H1 (cell line): ENCODE results near the gene EML1.

Experiments used
- CHD1 ChIP-seq: IDR thresholded peaks from 2 replicates; pipeline ENCODE4 v1.6.1; 2012; ENCODE audit warnings: low read depth, low read length, improper control_type of control experiment
- CTBP2 ChIP-seq: IDR thresholded peaks from 2 replicates; pipeline ENCODE4 v1.7.0; 2011; ENCODE audit warnings: borderline replicate concordance, mild to moderate bottlenecking, moderate library complexity, mixed read lengths, low read length; ENCODE audit not compliant: insufficient read depth, insufficient read length
- CTCF ChIP-seq, 3 experiments: IDR thresholded peaks; 1 replicate in 2 of 3; 2 replicates in 1 of 3; pipeline versions ENCODE4 v1.5.1 to v1.6.1; 2011; ENCODE audit warnings: low read length in 3 of 3, mild to moderate bottlenecking in 3 of 3, inconsistent platforms in 2 of 3, low read depth in 1 of 3, moderate library complexity in 1 of 3; ENCODE audit not compliant: insufficient read depth in 1 of 3; ENCODE audit errors: control extremely low read depth in 1 of 3
- KDM1A ChIP-seq: fragments of 200-600, 300-600 bp; sonication (generic); IDR thresholded peaks from 2 replicates; pipeline ENCODE4 v1.7.1; 2016; ENCODE audit warnings: mild to moderate bottlenecking, low read length, borderline replicate concordance
- MAFK ChIP-seq: IDR thresholded peaks from 2 replicates; pipeline ENCODE4 v1.6.1; 2012; ENCODE audit warnings: low read depth, mild to moderate bottlenecking, improper control_type of control experiment, low read length
- MAX ChIP-seq: IDR thresholded peaks from 2 replicates; pipeline ENCODE4 v1.6.1; 2012; ENCODE audit warnings: inconsistent platforms
- POLR2AphosphoS5 ChIP-seq: IDR thresholded peaks from 2 replicates; pipeline ENCODE4 v1.6.1; 2011; ENCODE audit warnings: low read depth, low read length
- RNF2 ChIP-seq: fragments of 200-900, 300-1000 bp; sonication (generic); IDR thresholded peaks from 2 replicates; pipeline ENCODE4 v1.7.1; 2016; ENCODE audit warnings: borderline replicate concordance, low read depth, mild to moderate bottlenecking, antibody characterized with exemption, low read length; ENCODE audit not compliant: poor library complexity, severe bottlenecking; ENCODE audit errors: missing control alignments
- TAF1 ChIP-seq: IDR thresholded peaks from 2 replicates; pipeline ENCODE4 v1.6.1; 2011; ENCODE audit warnings: mild to moderate bottlenecking, low read depth, low read length

GRCh38 chr14:99763527-99764221, 29.5 kb upstream of the EML1 start:
- no peak for TF ChIP-seq CTCF (IDR thresholded peaks at IDR 0.05; ENCODE audit: control extremely low read depth in 1 of 3, insufficient read depth in 1 of 3, low read depth in 1 of 3, low read length in 3 of 3)
- TF ChIP-seq MAX = no peak
- no peak for TF ChIP-seq MAFK
- TF ChIP-seq CHD1 = no peak
- no peak for TF ChIP-seq RNF2
- TF ChIP-seq TAF1 = no peak
- TF ChIP-seq POLR2AphosphoS5 = no peak
- no peak for TF ChIP-seq CTBP2
- 0 out of 2 replicates have a peak, but pooled peaks have one; percentile 30 for TF ChIP-seq KDM1A
